Peyer's patch (tissue), 4 donors: ENCODE data around the gene OTUB2. TPM values are rescaled to one million over a fixed set of nuclear protein-coding genes. Genes with fewer than 3 reads are reported as not detected.
A peak's percentile ranks its signal among the peaks of the same experiment; 100 is the strongest.

Experiments
- DNase-seq, 3 donors: peaks; one replicate each; pipeline ENCODE4 v3.0.0-alpha.2; 2017 to 2019
- H3K27ac ChIP-seq, 4 donors: fragments of 200-600 bp; sonication (generic); one replicate each; pipeline ENCODE4 v1.5.1; 2016 to 2019
- H3K27me3 ChIP-seq, 2 donors: fragments of 200-600 bp; sonication (generic); one replicate each; pipeline ENCODE4 v1.5.1; 2019
- H3K36me3 ChIP-seq, 3 donors: fragments of 200-600 bp; sonication (generic); one replicate each; pipeline ENCODE4 v1.5.1; 2016 to 2019
- H3K4me1 ChIP-seq, 4 donors: fragments of 200-600 bp; sonication (generic); one replicate each; pipeline ENCODE4 v1.5.1; 2016 to 2019
- H3K4me3 ChIP-seq, 4 donors: fragments of 200-600 bp; sonication (generic); 1 replicate in 3 of 4; 2 replicates in 1 of 4; pipeline ENCODE4 v1.5.1; 2016 to 2019; ENCODE audit warnings: mild to moderate bottlenecking in 1 of 4
- H3K9me3 ChIP-seq, 4 donors: fragments of 200-600 bp; sonication (generic); one replicate each; pipeline ENCODE4 v1.5.1; 2016 to 2019; ENCODE audit warnings: mild to moderate bottlenecking in 1 of 4
- POLR2A ChIP-seq, 2 donors: fragments of 450-650 bp; IDR thresholded peaks; one replicate each; pipeline ENCODE4 v1.5.1; 2017; ENCODE audit warnings: antibody characterized with exemption in 2 of 2, mild to moderate bottlenecking in 2 of 2, moderate library complexity in 2 of 2
- total RNA-seq, 4 donors: library from RNA; depleted of rRNA; stranded (reverse); fragments of >200 nt; gene quantifications; one replicate each; pipeline ENCODE4 v1.1.0, GENCODE V29; 2016
- TF ChIP-seq, protein P1 (sequence below), 6 experiments: fragments of 450-650 bp in 4 of 6; fragments of 200-600 bp in 2 of 6; sonication (generic) in 1 of 6; IDR thresholded peaks; one replicate each; pipeline ENCODE4 v1.5.1; 2017 to 2019; ENCODE audit warnings: antibody characterized with exemption in 6 of 6, mild to moderate bottlenecking in 3 of 6, moderate library complexity in 1 of 6

Gene OTUB2
- total RNA-seq, 4 donors from 2014 or later, result 3.4 to 4.9 (median 3.6) TPM; not detected in 1

GRCh38 chr14:94036313-94037167 is 10.4 kb downstream of the OTUB2 start:
- H3K27me3 ChIP-seq, result no peaks in the 10 kb centered on the region
- no peak overlapping the region for H3K27ac ChIP-seq

DNA sequence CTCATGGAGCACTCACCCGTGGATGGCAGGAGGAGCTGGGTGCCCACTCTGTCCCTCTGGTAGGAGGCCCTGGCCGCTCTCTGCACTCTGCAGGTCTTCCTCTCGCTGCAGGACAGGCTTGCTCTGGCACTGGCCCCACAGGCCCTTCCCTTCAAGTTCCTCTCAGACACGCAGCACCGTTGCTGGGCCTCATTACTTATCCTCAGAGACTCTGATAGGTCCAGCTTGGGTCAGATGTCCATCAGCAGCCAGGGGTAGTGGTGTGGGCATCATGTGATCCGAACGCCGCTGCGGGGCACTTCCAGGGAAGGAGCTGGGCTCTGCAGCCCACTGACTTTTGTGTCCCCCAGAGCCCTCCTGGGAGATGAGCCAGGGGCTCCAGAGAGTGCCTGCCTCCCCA is 11.8 kb downstream of the OTUB2 start:
- H3K4me1 ChIP-seq, result peaks cover 0 to 12% (median 0%) of the 10 kb centered on the region in 4 donors
- H3K36me3 ChIP-seq, result no peaks in the 10 kb centered on the region
- no peak for DNase-seq
- H3K9me3 ChIP-seq, result no peaks in the 10 kb centered on the region
- no peak overlapping the region for H3K4me3 ChIP-seq
- no peaks in the 10 kb centered on the region for H3K27me3 ChIP-seq
- H3K27ac ChIP-seq, result no peak overlapping the region
- no peak for TF ChIP-seq POLR2A (IDR thresholded peaks at IDR 0.05)
- TF ChIP-seq, protein P1, sequence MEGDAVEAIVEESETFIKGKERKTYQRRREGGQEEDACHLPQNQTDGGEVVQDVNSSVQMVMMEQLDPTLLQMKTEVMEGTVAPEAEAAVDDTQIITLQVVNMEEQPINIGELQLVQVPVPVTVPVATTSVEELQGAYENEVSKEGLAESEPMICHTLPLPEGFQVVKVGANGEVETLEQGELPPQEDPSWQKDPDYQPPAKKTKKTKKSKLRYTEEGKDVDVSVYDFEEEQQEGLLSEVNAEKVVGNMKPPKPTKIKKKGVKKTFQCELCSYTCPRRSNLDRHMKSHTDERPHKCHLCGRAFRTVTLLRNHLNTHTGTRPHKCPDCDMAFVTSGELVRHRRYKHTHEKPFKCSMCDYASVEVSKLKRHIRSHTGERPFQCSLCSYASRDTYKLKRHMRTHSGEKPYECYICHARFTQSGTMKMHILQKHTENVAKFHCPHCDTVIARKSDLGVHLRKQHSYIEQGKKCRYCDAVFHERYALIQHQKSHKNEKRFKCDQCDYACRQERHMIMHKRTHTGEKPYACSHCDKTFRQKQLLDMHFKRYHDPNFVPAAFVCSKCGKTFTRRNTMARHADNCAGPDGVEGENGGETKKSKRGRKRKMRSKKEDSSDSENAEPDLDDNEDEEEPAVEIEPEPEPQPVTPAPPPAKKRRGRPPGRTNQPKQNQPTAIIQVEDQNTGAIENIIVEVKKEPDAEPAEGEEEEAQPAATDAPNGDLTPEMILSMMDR (IDR thresholded peaks at IDR 0.05), result no peak

More at GRCh38 chr14:94036313-94037167, 10.4 kb downstream of the OTUB2 start:
- H3K9me3 ChIP-seq, result no peaks in the 10 kb centered on the region
- no peak overlapping the region for H3K4me3 ChIP-seq
- H3K4me1 ChIP-seq, result peaks cover 0 to 2% (median 0%) of the 10 kb centered on the region in 4 donors
- peak; percentile 73 to 90 (median 80) for DNase-seq
- TF ChIP-seq POLR2A (IDR thresholded peaks at IDR 0.05), result no peak
- TF ChIP-seq, protein P1 (IDR thresholded peaks at IDR 0.05), result peak; percentile 74 to 88 (median 86)
- no peaks in the 10 kb centered on the region for H3K36me3 ChIP-seq

GRCh38 chr14:94038510-94038909 is 12.4 kb downstream of the OTUB2 start:
- Histone ChIP-seq H3K27me3 (no peaks in the 10 kb centered on the region), H3K36me3 (no peaks in the 10 kb centered on the region), H3K4me3 (no peak overlapping the region), H3K4me1 (peaks cover 0 to 12% (median 0%) of the 10 kb centered on the region in 4 donors), H3K9me3 (no peaks in the 10 kb centered on the region), H3K27ac (no peak overlapping the region)
- TF ChIP-seq POLR2A (IDR thresholded peaks at IDR 0.05), result no peak
- TF ChIP-seq, protein P1 (IDR thresholded peaks at IDR 0.05), result no peak
- DNase-seq, result no peak

GRCh38 chr14:94038921-94039629 is 12.9 kb downstream of the OTUB2 start:
- Histone ChIP-seq H3K4me3 (no peak overlapping the region), H3K27me3 (no peaks in the 10 kb centered on the region), H3K27ac (no peak overlapping the region), H3K9me3 (no peaks in the 10 kb centered on the region), H3K36me3 (no peaks in the 10 kb centered on the region), H3K4me1 (peaks cover 0 to 12% (median 0%) of the 10 kb centered on the region in 4 donors)
- DNase-seq, result no peak
- TF ChIP-seq, protein P1 (IDR thresholded peaks at IDR 0.05), result no peak

DNA sequence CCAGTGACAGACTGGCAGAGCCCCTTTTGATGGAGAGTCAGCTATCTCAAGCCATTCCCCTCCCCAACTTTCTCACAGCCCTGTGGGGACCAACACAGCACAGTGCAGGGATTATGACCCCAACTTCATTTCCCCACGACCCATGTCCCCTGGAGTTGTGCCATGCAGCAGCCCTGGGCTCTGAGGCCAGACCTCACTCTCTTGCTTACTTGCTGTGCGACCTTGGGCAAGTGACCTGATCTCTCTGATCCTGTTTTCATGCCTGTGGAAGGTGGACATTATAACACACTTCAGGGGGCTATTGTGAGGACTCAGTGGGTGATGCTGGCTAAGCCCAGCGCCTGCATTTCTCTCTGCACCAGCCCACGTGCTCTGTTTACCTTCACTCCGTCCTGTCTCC is 14.1 kb downstream of the OTUB2 start:
- no peak for DNase-seq
- Histone ChIP-seq H3K27me3 (no peaks in the 10 kb centered on the region), H3K4me3 (no peak overlapping the region), H3K9me3 (no peaks in the 10 kb centered on the region), H3K27ac (no peak overlapping the region), H3K36me3 (no peaks in the 10 kb centered on the region), H3K4me1 (peaks cover 0 to 12% (median 0%) of the 10 kb centered on the region in 4 donors)
- TF ChIP-seq, protein P1 (IDR thresholded peaks at IDR 0.05), result no peak
- TF ChIP-seq POLR2A (IDR thresholded peaks at IDR 0.05), result no peak
